ENCODE results near the gene ORC2. TPM values are rescaled to one million over a fixed set of nuclear protein-coding genes. Genes with fewer than 3 reads are reported as not detected.
"Not testable (repeated sequence)": the region's sequence is repeated elsewhere in the genome, so short reads cannot be mapped to it uniquely, and the experiment has no call there.

The ORC2 gene
- total and polyA plus RNA-seq, 4 donors: 12.1 to 20.1 (median 18.5) TPM

DNA sequence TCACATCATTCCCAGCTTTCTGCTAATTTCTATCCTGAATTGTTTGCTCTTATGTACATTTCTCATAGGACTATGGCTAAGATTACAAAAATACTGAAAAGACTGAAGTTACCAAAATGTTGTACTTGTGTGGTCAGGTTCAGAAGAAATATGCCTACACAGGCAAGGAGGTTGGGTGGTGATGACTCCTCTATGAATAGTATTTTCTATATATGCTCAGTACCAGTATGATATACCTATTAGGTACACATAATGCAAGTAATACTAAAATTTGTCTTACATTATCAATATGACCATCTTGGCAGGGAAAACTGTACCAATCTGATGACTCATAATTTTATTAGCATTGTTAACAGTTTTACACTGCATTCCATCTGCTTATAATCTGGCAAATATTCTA is 12.2 kb upstream of the ORC2 start:
- no peaks in the 10 kb centered on the region for H3K27me3 ChIP-seq (ENCODE audit: control insufficient read depth, insufficient read depth, low read length)
- DNase-seq (ENCODE audit: low read depth in 4 of 6, low spot score in 6 of 6): no peak

DNA sequence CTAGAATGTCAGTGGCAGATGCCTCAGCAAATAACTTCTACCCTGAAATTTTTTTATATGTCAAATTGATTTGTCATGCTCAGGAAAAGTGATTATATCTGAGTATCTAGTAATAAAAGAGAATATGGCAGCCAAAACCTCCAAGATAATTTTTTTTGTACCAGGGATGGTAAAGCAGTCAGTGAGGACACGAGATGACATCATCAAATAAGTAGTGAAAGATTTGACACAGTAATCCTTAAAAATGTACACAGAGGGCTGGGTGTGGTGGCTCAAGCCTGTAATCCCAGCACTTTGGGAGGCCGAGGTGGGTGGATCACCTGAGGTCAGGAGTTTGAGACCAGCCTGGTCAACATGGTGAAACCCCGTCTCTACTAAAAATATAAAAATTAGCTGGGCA is 6.6 kb upstream of the ORC2 start:
- not testable (repeated sequence) for H3K9me3 ChIP-seq (ENCODE audit: control insufficient read depth, insufficient read depth, low read length); H3K36me3 ChIP-seq (ENCODE audit: control insufficient read depth, insufficient read depth, low read length); H3K4me3 ChIP-seq (ENCODE audit: low read depth, low read length); H3K27me3 ChIP-seq (ENCODE audit: control insufficient read depth, insufficient read depth, low read length); H3K27ac ChIP-seq (ENCODE audit: low read depth, low read length); DNase-seq (ENCODE audit: low read depth in 4 of 6, low spot score in 6 of 6); H3K4me1 ChIP-seq (ENCODE audit: control insufficient read depth, insufficient read depth, low read length)
- WGBS (ENCODE audit: insufficient coverage): no CpG with 5 or more reads among the region's 3 CpGs

More for the DNA sequence above, 12.2 kb upstream of the ORC2 start:
- H3K27ac ChIP-seq (ENCODE audit: low read depth, low read length): no peak overlapping the region
- H3K9me3 ChIP-seq (ENCODE audit: control insufficient read depth, insufficient read depth, low read length): no peaks in the 10 kb centered on the region
- H3K4me1 ChIP-seq (ENCODE audit: control insufficient read depth, insufficient read depth, low read length): no peaks in the 10 kb centered on the region
- H3K36me3 ChIP-seq (ENCODE audit: control insufficient read depth, insufficient read depth, low read length): peaks cover 3% of the 10 kb centered on the region
- H3K4me3 ChIP-seq (ENCODE audit: low read depth, low read length): no peak overlapping the region

DNA sequence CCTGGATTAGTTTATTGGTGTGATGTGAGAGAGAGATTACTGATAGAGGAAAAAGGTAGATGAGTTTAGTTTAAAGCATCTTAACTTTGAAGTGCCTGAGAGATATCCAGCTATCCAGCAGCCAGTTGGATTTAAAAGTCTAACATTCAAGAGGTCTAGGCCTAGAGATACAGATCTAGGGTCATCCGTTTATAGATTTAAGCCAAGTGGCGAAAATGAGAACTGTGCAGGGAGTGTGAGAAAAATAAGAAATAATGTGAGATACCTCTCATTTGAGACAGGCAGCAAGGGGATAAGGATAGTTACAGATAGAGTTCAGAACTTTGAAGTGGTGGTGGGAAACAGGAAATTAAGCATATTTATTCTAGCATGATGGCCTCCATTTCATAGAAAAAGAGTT is 5.3 kb upstream of the ORC2 start:
- H3K27me3 ChIP-seq (ENCODE audit: control insufficient read depth, insufficient read depth, low read length): no peaks in the 10 kb centered on the region
- no peaks in the 10 kb centered on the region for H3K9me3 ChIP-seq (ENCODE audit: control insufficient read depth, insufficient read depth, low read length)
- H3K4me1 ChIP-seq (ENCODE audit: control insufficient read depth, insufficient read depth, low read length): no peaks in the 10 kb centered on the region
- H3K27ac ChIP-seq (ENCODE audit: low read depth, low read length): no peak overlapping the region
- peaks cover 3% of the 10 kb centered on the region for H3K36me3 ChIP-seq (ENCODE audit: control insufficient read depth, insufficient read depth, low read length)
- DNase-seq (ENCODE audit: low read depth in 4 of 6, low spot score in 6 of 6): no peak
- no peak overlapping the region for H3K4me3 ChIP-seq (ENCODE audit: low read depth, low read length)
- 77% methylated on average over 2 of the region's 2 CpGs for WGBS (ENCODE audit: insufficient coverage)

DNA sequence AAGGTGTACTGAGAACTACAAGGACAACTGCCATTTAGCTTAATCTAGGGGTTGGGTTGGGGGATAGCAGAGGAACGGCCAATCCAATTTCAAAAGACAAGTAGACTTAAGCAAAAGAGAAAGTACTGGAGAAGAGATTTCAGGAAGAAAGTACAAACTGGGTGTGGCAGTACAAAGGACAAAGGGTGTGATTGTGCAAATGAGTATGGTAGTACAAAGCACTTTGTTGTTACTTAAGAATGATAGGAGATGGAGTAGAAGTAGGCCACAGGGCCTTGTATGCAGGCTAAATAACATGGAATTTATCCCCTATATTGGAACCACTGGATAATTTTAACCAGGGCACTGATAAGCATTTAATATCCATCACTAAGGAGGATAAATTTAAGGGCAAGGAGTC is 4.7 kb upstream of the ORC2 start:
- Histone ChIP-seq H3K27me3 (ENCODE audit: control insufficient read depth, insufficient read depth, low read length) (no peaks in the 10 kb centered on the region), H3K4me3 (ENCODE audit: low read depth, low read length) (no peak overlapping the region), H3K36me3 (ENCODE audit: control insufficient read depth, insufficient read depth, low read length) (peaks cover 3% of the 10 kb centered on the region), H3K9me3 (ENCODE audit: control insufficient read depth, insufficient read depth, low read length) (no peaks in the 10 kb centered on the region), H3K27ac (ENCODE audit: low read depth, low read length) (no peak overlapping the region), H3K4me1 (ENCODE audit: control insufficient read depth, insufficient read depth, low read length) (no peaks in the 10 kb centered on the region)
- DNase-seq (ENCODE audit: low read depth in 4 of 6, low spot score in 6 of 6): no peak
- WGBS (ENCODE audit: insufficient coverage): 100% methylated on average over 1 of the region's 1 CpG

DNA sequence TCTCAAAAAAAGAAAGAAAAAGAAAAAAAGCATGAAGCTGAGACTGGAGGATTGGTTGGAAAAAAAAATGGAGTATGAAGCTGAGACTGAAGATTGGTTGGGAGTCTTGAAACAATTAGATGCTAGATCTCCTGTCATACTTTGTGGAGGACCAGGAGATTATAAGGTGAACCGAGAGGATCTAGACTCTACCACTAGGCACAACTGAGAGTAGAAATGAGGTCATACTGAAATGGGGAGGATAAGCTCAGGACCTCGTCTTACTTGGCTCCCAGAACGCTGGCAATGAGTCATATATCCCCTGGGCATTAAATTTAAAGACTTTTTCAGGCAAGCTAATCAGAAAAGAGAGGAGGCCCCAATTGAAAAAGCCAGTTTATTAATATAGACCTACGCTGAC is 3.3 kb upstream of the ORC2 start:
- WGBS (ENCODE audit: insufficient coverage): no CpG with 5 or more reads among the region's 4 CpGs
- no peaks in the 10 kb centered on the region for H3K4me1 ChIP-seq (ENCODE audit: control insufficient read depth, insufficient read depth, low read length)
- no peaks in the 10 kb centered on the region for H3K36me3 ChIP-seq (ENCODE audit: control insufficient read depth, insufficient read depth, low read length)
- DNase-seq (ENCODE audit: low read depth in 4 of 6, low spot score in 6 of 6): no peak
- no peaks in the 10 kb centered on the region for H3K27me3 ChIP-seq (ENCODE audit: control insufficient read depth, insufficient read depth, low read length)
- no peaks in the 10 kb centered on the region for H3K9me3 ChIP-seq (ENCODE audit: control insufficient read depth, insufficient read depth, low read length)
- H3K27ac ChIP-seq (ENCODE audit: low read depth, low read length): no peak overlapping the region
- no peak overlapping the region for H3K4me3 ChIP-seq (ENCODE audit: low read depth, low read length)

DNA sequence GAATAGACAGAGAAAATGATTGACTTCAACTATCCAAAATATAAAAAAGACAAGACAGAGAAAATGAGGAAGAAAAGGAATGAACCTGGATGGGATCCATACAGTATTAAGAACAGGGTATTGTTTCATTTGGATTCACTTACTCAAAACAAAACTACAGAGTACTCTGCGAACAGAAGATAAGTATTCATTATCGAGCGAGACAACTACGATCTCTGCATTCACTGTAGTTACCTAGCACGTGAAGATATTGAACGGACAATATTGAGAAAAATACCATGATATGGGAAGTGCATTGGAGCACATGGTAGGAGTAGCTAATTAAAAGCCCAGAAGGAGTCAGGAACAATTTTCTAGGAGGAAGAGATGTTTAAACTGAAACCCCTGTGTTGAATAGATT is 1.0 kb upstream of the ORC2 start:
- Histone ChIP-seq H3K27me3 (ENCODE audit: control insufficient read depth, insufficient read depth, low read length) (no peaks in the 10 kb centered on the region), H3K36me3 (ENCODE audit: control insufficient read depth, insufficient read depth, low read length) (no peaks in the 10 kb centered on the region), H3K9me3 (ENCODE audit: control insufficient read depth, insufficient read depth, low read length) (no peaks in the 10 kb centered on the region), H3K4me3 (ENCODE audit: low read depth, low read length) (peak overlapping the region; percentile 99), H3K27ac (ENCODE audit: low read depth, low read length) (no peak overlapping the region), H3K4me1 (ENCODE audit: control insufficient read depth, insufficient read depth, low read length) (no peaks in the 10 kb centered on the region)
- no peak for DNase-seq (ENCODE audit: low read depth in 4 of 6, low spot score in 6 of 6)
- WGBS (ENCODE audit: insufficient coverage): 80% methylated on average over 1 of the region's 6 CpGs

DNA sequence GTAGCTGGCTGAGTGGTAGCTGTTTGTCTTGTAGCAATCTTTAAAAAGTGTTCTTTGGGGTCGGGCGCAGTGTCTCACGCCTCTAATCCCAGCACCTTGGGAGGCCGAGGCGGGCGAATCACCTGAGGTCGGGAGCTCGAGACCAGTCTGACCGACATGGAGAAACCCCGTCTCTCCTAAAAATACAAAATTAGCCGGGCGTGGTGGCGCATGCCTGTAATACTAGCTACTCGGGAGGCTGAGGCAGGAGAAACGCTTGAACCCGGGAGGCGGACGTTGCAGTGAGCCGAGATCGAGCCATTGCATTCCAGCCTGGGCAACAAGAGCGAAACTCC is 425 bp upstream of the ORC2 start:
- peak overlapping the region; percentile 99 for H3K4me3 ChIP-seq (ENCODE audit: low read depth, low read length)
- H3K4me1 ChIP-seq (ENCODE audit: control insufficient read depth, insufficient read depth, low read length); H3K36me3 ChIP-seq (ENCODE audit: control insufficient read depth, insufficient read depth, low read length); DNase-seq (ENCODE audit: low read depth in 4 of 6, low spot score in 6 of 6); H3K27ac ChIP-seq (ENCODE audit: low read depth, low read length); H3K9me3 ChIP-seq (ENCODE audit: control insufficient read depth, insufficient read depth, low read length); H3K27me3 ChIP-seq (ENCODE audit: control insufficient read depth, insufficient read depth, low read length): not testable (repeated sequence)
- 2% methylated on average over 21 of the region's 21 CpGs for WGBS (ENCODE audit: insufficient coverage)

DNA sequence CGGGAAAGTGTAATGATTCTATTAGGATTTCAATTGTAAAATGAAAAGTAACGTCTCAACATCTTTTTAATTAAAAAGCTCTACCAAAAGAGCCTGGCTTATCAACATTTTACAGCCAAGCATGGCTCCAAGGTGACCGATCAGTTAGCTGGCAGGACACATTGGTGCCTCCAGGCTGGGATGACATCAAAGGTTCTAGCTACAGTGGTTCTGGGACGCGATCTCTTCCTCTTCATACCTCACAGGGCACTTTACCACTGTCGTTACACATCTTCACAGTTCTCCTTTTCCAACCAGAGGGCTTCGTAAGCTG is 693 bp downstream of the ORC2 start:
- Histone ChIP-seq H3K27ac (ENCODE audit: low read depth, low read length) (peak overlapping the region; percentile 80), H3K4me3 (ENCODE audit: low read depth, low read length) (peak overlapping the region; percentile 99), H3K4me1 (ENCODE audit: control insufficient read depth, insufficient read depth, low read length) (no peaks in the 10 kb centered on the region), H3K9me3 (ENCODE audit: control insufficient read depth, insufficient read depth, low read length) (no peaks in the 10 kb centered on the region), H3K27me3 (ENCODE audit: control insufficient read depth, insufficient read depth, low read length) (no peaks in the 10 kb centered on the region), H3K36me3 (ENCODE audit: control insufficient read depth, insufficient read depth, low read length) (no peaks in the 10 kb centered on the region)
- WGBS (ENCODE audit: insufficient coverage): 7% methylated on average over 2 of the region's 7 CpGs
- no peak for DNase-seq (ENCODE audit: low read depth in 4 of 6, low spot score in 6 of 6)

DNA sequence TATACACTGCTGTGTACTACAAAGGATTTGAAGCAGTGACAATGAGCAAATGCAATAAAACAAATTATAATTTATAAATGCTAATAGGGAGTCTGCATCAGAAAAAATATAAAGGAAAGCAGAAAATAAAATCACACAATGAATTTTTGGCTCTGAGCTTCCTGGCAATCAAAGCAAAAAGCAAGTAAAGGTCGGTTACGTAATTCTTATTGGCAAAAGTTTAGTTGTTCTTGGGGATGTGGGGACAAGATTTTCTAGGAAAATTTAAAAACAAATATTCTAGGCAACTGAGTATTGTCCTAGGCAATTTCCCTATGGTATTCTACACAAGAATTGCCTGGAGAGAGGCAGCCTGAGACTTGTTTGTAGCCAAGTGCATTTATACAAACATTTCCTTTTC is 1.8 kb downstream of the ORC2 start:
- no peaks in the 10 kb centered on the region for H3K27me3 ChIP-seq (ENCODE audit: control insufficient read depth, insufficient read depth, low read length)
- H3K36me3 ChIP-seq (ENCODE audit: control insufficient read depth, insufficient read depth, low read length): peaks cover 1% of the 10 kb centered on the region
- H3K27ac ChIP-seq (ENCODE audit: low read depth, low read length): no peak overlapping the region
- H3K4me3 ChIP-seq (ENCODE audit: low read depth, low read length): no peak overlapping the region
- no peak for DNase-seq (ENCODE audit: low read depth in 4 of 6, low spot score in 6 of 6)
- H3K4me1 ChIP-seq (ENCODE audit: control insufficient read depth, insufficient read depth, low read length): no peaks in the 10 kb centered on the region
- WGBS (ENCODE audit: insufficient coverage): no CpG with 5 or more reads among the region's 2 CpGs
- no peaks in the 10 kb centered on the region for H3K9me3 ChIP-seq (ENCODE audit: control insufficient read depth, insufficient read depth, low read length)

DNA sequence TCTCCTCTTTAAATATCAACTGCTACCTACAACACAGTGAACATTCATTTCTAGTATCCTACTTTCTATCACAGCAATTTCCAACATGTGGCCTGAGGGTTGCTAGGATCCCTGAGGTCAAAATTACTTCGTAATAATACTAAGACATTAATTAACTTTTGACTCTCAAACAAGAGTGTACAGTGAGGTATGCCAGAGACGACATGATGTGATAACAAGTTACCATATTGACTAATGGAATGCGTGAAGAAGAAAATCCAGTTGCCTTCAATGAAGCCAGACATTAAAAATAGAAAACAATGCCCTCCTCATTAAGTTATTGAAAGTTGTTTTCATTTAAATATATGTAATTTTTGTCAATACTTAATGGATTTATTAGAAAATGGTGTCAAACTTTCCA is 13.1 kb downstream of the ORC2 start:
- DNase-seq (ENCODE audit: low read depth in 4 of 6, low spot score in 6 of 6): no peak
- H3K36me3 ChIP-seq (ENCODE audit: control insufficient read depth, insufficient read depth, low read length): peaks cover 29% of the 10 kb centered on the region

DNA sequence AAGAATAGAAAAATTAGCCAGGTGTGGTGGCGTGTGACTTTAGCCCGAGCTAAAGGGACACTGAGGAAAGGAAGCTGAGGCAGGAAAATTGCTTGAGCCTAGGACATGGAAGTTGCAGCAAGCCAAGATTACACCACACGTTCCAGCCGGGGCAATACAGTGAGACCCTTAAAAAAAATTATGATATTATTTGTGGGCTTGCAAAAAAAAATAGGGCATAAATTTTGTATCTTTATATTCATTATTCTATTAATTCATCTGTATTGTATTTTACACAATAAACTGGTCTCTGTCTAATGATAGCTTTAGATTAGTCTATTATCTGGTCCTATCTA is 18.1 kb downstream of the ORC2 start:
- no peaks in the 10 kb centered on the region for H3K9me3 ChIP-seq (ENCODE audit: control insufficient read depth, insufficient read depth, low read length)
- no peak overlapping the region for H3K4me3 ChIP-seq (ENCODE audit: low read depth, low read length)
- DNase-seq (ENCODE audit: low read depth in 4 of 6, low spot score in 6 of 6): no peak
- 100% methylated on average over 2 of the region's 4 CpGs for WGBS (ENCODE audit: insufficient coverage)
- no peaks in the 10 kb centered on the region for H3K27me3 ChIP-seq (ENCODE audit: control insufficient read depth, insufficient read depth, low read length)
- H3K4me1 ChIP-seq (ENCODE audit: control insufficient read depth, insufficient read depth, low read length): no peaks in the 10 kb centered on the region
- peaks cover 45% of the 10 kb centered on the region for H3K36me3 ChIP-seq (ENCODE audit: control insufficient read depth, insufficient read depth, low read length)
- no peak overlapping the region for H3K27ac ChIP-seq (ENCODE audit: low read depth, low read length)

More for the DNA sequence above, 13.1 kb downstream of the ORC2 start:
- no CpG with 5 or more reads among the region's 3 CpGs for WGBS (ENCODE audit: insufficient coverage)
- H3K27me3 ChIP-seq (ENCODE audit: control insufficient read depth, insufficient read depth, low read length): no peaks in the 10 kb centered on the region
- no peak overlapping the region for H3K4me3 ChIP-seq (ENCODE audit: low read depth, low read length)
- no peak overlapping the region for H3K27ac ChIP-seq (ENCODE audit: low read depth, low read length)
- no peaks in the 10 kb centered on the region for H3K4me1 ChIP-seq (ENCODE audit: control insufficient read depth, insufficient read depth, low read length)
- no peaks in the 10 kb centered on the region for H3K9me3 ChIP-seq (ENCODE audit: control insufficient read depth, insufficient read depth, low read length)

Data from spinal cord (tissue), 10 donors.